HG03196 (cell line): ENCODE data around the gene ADAM30.
"Not testable (repeated sequence)": the region's sequence is repeated elsewhere in the genome, so short reads cannot be mapped to it uniquely, and the experiment has no call there.

Source experiments
- ATAC-seq: cut with Tn5 transposase; IDR thresholded peaks from one replicate; pipeline ENCODE4 v1.9.1; 2021; ENCODE audit not compliant: unreplicated experiment

ADAM30 gene

DNA sequence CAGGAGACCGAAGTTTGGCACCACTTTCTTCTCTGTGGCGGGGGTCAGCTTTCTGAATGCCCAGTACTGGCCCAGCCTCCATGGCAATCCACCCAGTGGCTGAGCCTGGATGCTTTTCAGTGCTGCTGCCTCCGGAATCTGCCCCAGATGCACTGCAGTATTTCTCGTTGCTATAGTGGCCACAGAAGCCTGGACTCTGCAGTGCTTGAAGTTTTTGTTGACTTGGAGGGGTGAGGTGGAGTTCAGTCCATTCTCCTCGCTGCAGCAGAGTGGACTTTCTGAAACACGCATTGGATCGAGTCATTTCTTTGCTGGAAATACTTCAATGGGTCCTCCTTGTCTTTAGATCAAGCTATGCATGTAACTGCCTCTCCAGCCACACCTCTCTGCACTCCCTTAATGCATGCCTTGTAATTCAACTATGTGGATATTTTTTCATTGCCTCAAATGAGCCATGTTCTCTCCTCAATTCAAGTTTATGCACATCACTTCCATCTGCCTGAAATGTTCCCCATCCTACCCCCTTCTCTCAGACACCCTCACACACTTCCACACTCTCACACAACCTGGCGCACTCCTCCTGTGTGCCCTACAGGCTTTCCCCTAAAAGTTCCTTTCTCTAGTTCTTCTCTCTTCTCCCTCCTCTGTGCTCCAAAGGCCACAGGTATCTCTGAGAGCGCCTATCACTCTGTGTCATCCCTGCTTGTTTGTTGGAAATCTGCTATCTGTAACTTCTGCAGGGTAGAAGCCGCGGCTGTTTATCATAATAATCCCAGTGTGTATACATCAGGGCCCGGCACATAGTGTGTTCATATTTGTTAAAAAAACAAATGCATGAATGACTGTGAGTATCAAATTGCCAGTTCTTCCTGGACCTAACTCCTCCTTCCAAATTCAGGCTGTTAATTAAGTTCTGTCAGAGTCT lies 16.5 kb downstream of the ADAM30 start:
- ATAC-seq, result no peak

DNA sequence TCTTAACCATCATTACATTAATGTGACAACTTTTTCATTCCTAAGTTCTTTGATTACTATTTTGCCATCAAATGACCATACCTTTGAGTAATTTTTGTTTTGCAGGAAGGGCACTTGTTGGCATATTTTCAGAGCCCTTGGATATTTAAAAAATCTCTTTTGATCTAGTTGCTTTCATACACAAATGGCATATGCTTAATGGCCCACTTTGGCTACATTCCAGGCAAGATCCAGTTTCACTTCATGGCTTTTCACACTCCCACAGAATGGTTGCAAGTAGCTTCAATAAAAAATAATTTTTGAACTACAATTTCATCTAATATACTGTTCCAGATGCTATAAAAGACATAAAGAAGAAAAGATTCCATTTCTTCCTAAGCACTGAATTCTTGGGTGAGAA lies 18.1 kb downstream of the ADAM30 start:
- ATAC-seq, result no peak

DNA sequence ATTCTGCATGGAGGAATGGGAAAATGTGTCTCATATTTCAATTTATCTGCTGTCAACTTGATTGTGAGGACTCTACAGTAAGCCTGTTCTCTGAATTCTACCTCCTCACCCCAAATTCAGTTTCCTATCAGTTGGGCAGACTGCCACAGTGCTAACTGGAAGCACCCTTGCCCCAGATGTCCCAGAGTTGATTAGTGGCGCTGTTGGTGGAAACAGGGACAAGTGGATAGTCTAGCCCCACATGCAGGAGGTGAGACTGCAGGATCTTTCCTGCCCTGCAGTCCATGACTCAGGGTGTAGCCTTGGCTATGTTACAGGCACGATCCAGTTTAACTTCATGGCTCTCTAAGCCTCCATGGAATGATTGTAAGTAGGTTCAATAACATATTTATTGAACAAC lies 22.1 kb downstream of the ADAM30 start:
- ATAC-seq, result no peak

DNA sequence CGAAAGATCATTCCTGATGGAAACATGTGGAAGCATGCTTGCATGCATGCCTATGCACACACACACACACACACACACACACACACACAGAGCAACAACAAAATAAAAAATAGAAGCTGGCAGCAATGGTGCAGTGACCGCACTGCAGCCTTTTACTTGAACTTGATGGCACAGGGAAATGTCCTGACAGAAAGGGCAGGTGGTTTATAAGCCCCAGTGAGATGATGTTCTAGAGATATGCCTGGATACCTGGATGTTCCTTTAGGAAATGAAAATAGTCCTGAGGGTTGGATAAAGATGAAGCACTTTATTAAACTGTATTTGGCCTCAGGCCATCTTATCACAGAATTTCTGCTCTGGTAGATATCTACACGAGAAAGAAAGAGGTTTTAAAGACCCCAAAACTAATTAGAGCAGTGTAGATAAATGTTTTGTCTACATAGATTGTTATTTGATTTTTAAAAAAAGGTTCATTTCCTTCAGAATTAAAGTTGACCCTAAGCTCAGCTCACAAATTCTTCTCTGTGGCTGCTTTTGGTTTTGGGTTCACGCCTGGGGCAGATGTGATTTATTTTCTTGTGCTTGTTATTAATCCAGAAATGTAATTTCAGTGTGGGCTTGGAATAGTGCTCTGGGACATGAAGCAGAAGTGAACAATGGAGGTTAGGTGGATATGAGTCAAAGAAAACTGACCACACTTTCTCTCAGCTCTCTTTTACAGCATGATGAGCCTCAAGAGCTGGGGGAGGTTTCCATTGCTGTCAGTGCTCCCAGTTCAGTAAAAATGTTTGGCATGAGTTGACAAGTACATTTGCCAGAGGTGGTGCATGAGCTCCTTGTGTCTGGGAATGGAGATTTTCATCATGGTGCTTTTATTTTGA lies 22.9 kb downstream of the ADAM30 start:
- ATAC-seq, result no peak

DNA sequence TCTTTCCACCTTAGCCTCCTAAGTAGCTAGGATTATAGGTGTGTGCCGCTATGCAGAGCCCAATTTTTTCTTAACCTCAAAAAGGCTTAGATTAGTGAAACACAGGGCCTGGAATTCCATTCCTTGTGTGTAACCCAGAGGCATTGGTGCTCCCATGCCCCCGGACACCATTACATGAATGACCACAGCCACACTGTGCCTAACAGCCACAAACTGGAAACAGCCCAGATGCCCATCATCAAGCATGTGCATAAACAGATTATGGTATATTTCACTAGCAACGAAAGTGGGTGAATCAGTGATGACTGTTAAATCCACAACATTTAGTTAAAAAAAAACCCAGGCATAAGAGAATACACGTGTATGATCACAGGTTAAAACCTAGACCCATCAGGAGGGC lies 24.4 kb downstream of the ADAM30 start:
- ATAC-seq, result no peak

DNA sequence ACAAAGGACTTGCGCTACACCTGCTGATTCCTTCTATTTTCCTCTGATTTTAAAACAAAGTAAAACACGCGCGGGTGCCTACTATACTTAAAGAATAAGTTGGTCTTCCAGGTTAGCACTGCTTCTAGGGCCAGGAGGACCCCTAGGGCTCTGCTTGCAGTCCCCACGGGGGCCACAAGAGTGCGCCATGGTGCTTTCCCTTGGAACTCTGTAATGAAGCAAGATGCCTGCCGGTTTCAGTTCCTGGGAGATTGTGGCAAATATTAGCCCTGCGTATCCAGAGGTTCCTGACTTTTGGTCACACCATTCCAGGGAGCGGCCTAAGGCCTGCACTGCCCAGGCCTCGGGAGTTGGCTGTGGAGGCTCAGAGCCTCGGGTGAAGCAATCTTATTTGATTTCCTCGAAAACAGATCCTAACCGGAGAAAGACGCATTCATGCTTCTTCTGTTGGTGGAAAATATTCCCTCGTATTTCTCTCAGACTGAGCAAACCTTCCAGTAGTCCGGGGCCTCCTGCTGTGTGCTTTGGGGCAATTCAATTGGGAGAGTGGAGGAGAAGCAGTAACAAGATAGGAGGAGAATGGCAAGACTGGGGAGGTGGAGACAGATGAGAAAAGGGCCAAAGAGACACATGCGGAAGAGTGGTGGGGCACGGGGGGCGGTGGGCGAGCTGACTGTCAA lies 25.3 kb downstream of the ADAM30 start:
- ATAC-seq, result no peak

DNA sequence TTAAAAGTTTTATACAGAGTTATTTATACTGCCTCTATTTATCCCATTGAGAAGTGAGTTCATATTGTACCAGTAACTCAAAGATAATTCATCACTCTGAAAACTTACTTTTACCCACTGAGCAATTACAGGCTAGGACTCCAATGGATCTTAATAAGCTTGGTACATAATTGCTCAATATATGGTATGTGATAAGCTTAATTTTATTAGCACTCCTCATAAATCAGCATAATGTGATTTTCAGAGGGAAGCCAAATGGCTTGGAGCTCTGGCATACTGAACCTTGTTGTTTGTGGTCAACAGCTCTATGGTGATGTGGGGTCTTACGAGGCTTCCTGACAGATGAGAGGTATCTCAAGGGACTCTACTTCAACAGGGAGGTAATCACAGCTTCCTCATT lies 26.3 kb downstream of the ADAM30 start:
- no peak for ATAC-seq

DNA sequence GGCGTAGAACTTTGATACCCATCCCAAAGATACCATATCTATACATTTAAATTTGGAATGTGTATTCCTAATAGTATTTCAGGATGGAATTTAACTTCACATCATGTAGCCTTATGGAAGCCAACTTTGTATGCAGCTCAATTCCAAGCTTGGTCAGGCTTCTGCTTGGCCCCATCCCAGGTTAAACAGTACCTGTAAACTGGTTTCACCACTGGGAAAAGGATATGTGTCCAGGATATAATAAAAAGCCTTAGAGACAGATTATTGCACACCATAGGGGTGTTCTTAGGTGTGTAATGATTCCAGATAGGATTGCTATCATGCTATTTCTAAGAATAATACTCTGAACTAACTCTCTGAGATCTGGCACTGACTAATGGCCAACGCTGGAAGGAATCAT lies 28.1 kb downstream of the ADAM30 start:
- ATAC-seq, result no peak

DNA sequence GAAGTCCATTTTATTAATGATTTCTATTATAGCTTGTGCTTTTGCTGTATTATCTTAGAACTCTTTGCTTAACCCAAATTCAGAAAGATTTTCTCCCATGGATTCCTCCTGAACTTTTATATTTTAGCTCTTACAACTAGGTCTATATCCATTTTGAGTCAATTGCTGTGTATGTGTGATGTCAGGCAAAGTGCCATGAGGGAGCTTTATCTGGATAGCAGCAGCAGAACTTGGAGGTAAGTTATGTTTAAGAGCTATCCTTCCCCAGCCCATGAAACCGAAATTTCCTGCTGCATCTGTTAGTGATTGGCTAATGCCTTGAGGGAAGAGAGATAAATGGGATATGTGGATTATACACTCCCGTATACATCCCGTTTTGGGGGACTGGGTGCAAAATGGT lies 29.9 kb downstream of the ADAM30 start:
- no peak for ATAC-seq

DNA sequence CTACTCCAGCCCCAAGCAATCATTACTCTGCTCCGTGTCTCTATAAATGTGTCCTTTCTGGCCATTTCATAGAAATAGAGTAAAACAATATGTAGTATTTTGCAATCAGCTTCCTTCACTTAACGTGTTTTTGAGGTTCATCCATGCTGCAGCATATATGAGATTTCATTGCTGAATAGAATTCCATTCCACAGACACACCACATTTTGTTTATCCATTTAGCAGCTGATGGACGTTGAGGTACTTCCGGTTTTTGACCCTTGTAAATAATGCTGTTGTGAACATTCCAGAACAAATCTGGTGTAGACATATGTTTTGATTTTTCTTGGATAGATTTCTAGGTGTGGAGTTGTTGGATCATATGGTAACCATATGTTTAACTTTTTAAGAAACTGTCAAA lies 30.7 kb downstream of the ADAM30 start:
- no peak for ATAC-seq

DNA sequence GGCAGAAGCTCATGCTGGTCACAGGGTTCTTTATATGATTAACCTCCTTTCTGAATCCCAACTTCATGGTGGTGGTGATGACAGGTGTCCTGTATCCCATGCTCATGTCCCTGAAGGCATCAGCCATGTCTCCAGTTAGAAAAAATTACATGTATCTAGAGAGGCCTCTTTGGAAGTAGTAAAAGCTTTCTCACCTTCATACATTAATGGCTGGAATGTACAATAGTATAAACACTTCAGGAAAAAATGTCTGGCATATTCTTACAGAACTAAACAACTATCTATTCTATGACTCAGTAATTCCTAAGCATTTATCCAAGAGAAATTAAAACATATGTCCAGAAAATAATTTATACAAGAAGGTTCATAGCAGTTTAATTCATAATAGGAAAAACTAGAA lies 34.0 kb downstream of the ADAM30 start:
- ATAC-seq, result no peak

DNA sequence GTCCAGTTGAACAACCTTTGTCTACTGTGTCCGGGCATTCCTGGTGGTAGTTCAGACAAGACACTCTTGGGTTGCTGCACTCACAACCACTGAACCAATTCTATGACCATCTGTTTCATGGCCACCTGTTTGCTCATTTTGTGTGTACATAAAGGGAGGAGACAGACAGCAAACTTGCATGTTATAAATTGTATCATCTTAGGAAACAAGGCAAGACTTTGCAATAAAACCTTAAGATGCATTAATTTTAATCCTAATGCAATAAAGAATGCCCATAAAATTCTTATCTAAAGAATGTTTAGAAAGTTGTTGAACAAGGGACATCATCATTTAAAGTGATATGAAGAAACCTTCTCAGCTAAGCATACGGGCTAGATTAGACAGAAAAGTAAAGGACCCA lies 34.8 kb downstream of the ADAM30 start:
- no peak for ATAC-seq

DNA sequence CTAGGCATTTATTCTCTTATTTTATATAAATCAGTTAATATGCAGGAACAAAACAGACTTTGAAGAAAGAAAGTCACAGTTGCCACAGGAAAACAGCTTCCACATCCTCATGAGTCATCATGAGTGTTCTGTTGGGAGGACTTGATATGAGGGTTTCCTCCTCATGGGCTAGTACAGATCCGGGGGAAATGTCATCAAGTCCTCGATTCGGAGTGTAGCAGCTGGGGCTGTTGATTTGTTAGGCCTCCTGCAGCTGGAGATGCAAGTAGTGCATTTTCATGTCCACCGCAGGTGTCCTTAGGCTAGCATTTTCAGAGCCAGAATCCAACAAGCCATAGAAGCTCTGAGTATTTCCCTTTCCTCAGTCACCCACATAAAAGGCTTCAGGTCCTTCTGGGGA lies 36.7 kb downstream of the ADAM30 start:
- no peak for ATAC-seq

DNA sequence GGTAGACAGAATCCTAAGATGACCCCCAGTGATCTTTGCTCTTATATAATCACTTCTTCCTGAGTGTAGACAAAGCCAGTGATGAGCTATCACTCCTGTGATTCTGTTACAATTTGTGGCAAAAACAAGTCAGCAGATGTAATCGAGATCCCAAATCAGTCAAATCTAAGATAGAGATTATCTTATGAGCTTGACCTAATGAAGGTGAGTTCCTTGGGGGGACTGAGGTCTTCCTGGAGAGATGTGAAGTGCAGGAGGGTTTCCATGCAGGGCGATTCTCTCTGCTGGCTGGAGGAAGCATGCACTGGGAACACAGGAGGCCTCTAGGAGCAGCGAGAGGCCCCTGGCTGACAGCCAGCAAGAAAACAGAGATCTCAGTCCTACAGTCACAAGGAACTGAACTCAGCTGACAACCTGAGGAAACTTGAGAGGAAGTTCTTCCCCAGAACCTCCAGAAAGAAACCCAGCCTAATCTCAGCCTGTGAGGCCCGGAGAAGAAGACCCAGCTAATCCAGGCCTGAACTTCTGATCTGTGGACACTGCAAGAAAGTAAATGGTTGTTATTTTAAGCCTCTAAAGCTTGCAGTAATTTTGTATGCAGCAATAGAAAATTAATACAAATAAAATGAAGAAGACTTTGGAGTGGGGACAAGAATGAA lies 37.6 kb downstream of the ADAM30 start:
- not testable (repeated sequence) for ATAC-seq

DNA sequence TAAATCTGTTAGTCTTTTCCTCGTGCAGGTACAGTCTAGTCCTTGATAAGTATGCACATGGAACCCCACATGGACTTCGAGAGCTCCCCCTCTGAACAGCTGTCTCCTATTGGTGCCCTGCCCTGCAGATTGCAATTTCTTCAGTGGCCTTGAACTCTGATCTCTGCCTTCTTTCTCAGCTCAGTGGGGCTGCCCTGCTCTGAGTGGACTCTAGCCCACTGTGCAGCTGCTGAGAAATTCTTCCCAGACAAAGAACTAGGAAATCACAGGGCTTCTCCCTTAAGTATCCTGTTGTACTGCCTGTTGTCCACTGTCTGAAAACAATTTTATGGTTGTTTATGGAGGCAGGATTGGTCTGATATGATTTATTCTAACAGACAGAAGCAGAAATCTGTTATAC lies 38.2 kb downstream of the ADAM30 start:
- ATAC-seq, result no peak

DNA sequence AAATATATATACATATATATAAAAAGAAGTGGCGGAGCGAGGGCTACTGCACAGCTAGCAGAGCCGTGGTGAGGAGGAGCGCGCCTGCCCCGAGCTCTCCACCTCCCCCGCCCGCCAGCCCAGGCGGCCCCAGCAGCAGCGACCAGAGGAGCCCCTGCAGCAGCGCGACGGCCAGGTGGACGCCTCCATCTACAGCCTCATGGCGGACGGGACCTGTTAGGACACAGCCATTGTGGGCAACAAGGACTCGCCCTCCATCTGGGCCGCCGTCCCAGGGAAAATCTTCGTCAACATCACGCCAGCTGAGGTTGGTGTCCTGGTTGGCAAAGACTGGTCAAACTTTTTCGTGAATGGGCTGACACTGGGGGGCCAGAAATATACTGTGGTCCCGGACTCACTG lies 43.2 kb downstream of the ADAM30 start:
- ATAC-seq, result no peak

DNA sequence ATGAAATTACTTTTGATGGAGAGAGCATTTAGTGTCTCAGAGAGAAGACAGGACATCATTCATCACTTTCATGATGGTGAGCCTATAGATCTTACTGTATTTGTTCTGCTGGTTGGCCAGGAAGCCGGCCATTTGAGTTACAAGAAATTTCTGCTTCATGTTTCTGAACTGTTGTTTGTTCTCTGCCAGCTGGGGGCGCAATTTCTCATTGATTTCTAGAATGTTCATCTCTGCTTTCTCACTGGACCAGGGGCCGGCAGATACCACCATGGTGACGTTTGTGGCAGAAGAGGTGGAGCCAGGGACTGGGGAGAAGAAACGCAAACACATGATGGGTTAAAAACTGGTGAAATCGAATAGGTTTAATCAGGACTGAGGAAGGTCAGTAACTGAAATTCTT lies 52.1 kb downstream of the ADAM30 start:
- ATAC-seq, result not testable (repeated sequence)
